ENCODE results near the gene KLHL22. TPM values are rescaled to one million over a fixed set of nuclear protein-coding genes. Genes with fewer than 3 reads are reported as not detected.

KLHL22 gene
- total RNA-seq, 1 donor from 2014 or later: 16.1 TPM

DNA sequence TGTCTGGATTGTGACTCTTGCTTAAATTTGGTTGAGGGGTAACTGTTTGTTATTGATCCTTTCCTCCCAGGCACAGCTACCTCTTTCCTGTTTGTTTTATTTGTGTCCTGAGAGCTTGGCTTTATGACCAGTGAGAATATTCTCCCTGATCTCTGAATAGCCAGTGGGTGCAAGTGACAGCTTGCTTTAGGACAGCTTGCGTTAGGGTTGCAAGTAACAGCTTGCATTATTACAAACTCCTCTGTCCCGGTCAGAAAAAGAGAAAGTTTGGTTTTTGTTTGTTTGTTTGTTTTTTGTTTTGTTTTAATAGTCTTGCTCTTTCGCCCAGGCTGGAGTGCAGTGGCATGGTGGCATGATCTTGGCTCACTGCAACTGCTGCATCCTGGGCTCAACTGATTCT lies 3.3 kb upstream of the KLHL22 start:
- intact Hi-C loops (cut with micrococcal nuclease): loop anchor here (10.0 kb wide), 1 partner anchor 56 kb away; no protein-coding TSS in a partner anchor
- no peaks in the 10 kb centered on the region for H3K9me3 ChIP-seq (replicated peaks)
- TF ChIP-seq, protein P1, sequence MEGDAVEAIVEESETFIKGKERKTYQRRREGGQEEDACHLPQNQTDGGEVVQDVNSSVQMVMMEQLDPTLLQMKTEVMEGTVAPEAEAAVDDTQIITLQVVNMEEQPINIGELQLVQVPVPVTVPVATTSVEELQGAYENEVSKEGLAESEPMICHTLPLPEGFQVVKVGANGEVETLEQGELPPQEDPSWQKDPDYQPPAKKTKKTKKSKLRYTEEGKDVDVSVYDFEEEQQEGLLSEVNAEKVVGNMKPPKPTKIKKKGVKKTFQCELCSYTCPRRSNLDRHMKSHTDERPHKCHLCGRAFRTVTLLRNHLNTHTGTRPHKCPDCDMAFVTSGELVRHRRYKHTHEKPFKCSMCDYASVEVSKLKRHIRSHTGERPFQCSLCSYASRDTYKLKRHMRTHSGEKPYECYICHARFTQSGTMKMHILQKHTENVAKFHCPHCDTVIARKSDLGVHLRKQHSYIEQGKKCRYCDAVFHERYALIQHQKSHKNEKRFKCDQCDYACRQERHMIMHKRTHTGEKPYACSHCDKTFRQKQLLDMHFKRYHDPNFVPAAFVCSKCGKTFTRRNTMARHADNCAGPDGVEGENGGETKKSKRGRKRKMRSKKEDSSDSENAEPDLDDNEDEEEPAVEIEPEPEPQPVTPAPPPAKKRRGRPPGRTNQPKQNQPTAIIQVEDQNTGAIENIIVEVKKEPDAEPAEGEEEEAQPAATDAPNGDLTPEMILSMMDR (IDR thresholded peaks at IDR 0.05; ENCODE audit: borderline replicate concordance): no peak

DNA sequence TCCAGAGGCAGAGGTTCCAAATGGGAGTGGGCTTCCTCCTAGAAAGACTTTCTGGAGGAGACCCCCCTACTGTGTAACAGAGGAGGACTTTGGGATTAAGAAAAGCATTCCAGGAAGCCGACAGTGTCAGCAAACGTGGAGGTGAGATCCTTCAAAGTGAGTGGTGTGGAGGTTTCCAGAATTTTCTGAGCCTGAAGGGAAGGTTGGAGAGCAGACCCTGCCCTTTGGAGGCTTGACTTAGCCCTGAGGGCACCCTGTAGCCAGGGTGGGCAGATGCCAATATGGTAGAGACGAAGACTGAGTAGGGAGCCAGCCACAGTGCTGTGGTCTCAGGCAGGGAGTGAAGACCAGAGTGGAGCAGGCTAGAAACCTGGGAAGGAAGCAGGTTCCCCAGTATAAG lies 1.8 kb upstream of the KLHL22 start:
- Histone ChIP-seq H3K4me3 (no peak overlapping the region), H3K9me3 (replicated peaks) (no peaks in the 10 kb centered on the region), H3K27me3 (ENCODE audit: low read depth) (no peaks in the 10 kb centered on the region), H3K4me1 (peaks cover 35% of the 10 kb centered on the region), H3K27ac (replicated peaks) (no peak overlapping the region), H3K36me3 (peaks cover 10% of the 10 kb centered on the region)
- TF ChIP-seq, protein P1 (IDR thresholded peaks at IDR 0.05; ENCODE audit: borderline replicate concordance): no peak
- no peak for DNase-seq
- intact Hi-C loops (cut with micrococcal nuclease): loop anchor here (10.0 kb wide), 1 partner anchor 57 kb away; no protein-coding TSS in a partner anchor

More for the DNA sequence above, 3.3 kb upstream of the KLHL22 start:
- Histone ChIP-seq H3K36me3 (peaks cover 10% of the 10 kb centered on the region), H3K27me3 (ENCODE audit: low read depth) (no peaks in the 10 kb centered on the region), H3K4me1 (peaks cover 25% of the 10 kb centered on the region), H3K27ac (replicated peaks) (no peak overlapping the region), H3K4me3 (no peak overlapping the region)
- no peak for DNase-seq

DNA sequence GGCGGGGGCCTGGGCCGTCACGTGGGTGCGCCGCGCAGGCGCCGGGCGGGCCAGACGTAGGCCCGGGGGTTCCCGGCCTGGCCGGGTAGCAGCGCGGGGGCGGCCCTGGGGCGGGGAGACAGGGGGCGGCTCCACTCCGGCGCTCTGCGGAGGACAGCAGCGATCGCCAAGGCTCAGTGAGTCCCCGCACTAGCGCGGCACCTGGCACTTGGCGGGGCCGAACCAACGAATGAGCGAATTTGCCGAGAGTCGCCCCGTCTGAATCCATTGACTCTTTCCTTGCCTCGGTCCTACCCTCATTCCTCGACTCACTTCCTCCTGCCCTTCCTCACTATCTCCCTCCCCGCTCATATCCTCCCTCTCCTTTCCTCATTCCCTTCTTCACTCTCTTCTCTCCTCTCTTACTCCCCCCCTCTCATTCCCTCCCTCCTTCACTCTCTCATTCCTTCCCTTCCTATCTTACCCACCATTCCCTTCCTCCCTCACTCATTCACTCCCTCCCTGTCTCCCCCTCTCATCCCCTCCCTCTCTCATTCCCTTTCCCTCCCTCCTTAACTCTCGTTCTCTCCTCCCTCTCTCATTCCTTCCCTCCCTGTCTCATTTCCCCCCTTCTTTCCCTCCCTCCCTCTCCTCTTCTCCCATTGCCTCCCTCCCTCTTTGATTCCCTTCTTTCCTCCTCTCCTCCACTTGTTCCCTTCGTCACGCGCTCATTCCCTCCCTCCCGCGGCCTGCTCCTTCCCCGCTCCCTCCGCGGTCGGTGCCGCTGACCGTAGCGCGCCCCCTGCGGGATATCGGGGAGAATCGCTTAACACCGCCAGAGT lies 476 bp upstream of the KLHL22 start:
- H3K9me3 ChIP-seq (replicated peaks): no peaks in the 10 kb centered on the region
- H3K4me1 ChIP-seq: peaks cover 35% of the 10 kb centered on the region
- DNase-seq: peak; percentile 93
- H3K4me3 ChIP-seq: peak overlapping the region; percentile 74
- intact Hi-C loops (cut with micrococcal nuclease): loop anchor here (10.0 kb wide), 1 partner anchor 59 kb away; no protein-coding TSS in a partner anchor
- TF ChIP-seq, protein P1 (IDR thresholded peaks at IDR 0.05; ENCODE audit: borderline replicate concordance): peak; percentile 89
- peak overlapping the region; percentile 94 for H3K27ac ChIP-seq (replicated peaks)
- H3K36me3 ChIP-seq: peaks cover 4% of the 10 kb centered on the region
- H3K27me3 ChIP-seq (ENCODE audit: low read depth): no peaks in the 10 kb centered on the region

DNA sequence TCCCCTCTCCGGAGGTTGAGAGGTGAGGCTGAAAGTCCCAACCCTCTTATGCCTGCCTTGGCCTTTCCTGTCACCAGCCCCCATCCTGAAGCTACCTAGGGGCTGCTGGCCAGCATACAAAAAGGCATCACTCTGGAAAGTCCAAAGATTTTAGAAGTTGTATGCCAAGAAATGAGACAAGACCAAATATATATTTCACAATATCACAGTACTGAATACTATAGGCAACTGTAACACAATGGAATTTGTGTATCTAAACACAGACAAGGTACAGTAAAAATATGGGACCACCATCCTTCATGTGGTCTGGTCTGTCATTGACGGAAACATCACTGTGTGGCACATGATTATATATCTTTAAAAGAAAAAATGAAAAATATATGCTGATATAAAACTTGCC lies 4.2 kb downstream of the KLHL22 start:
- TF ChIP-seq, protein P1 (IDR thresholded peaks at IDR 0.05; ENCODE audit: borderline replicate concordance): no peak
- no peak overlapping the region for H3K27ac ChIP-seq (replicated peaks)
- intact Hi-C loops (cut with micrococcal nuclease): loop anchor here (10.0 kb wide), 1 partner anchor 63 kb away; no protein-coding TSS in a partner anchor
- H3K4me1 ChIP-seq: peaks cover 52% of the 10 kb centered on the region
- H3K36me3 ChIP-seq: peaks cover 12% of the 10 kb centered on the region
- DNase-seq: no peak
- H3K27me3 ChIP-seq (ENCODE audit: low read depth): no peaks in the 10 kb centered on the region
- no peaks in the 10 kb centered on the region for H3K9me3 ChIP-seq (replicated peaks)
- H3K4me3 ChIP-seq: no peak overlapping the region

DNA sequence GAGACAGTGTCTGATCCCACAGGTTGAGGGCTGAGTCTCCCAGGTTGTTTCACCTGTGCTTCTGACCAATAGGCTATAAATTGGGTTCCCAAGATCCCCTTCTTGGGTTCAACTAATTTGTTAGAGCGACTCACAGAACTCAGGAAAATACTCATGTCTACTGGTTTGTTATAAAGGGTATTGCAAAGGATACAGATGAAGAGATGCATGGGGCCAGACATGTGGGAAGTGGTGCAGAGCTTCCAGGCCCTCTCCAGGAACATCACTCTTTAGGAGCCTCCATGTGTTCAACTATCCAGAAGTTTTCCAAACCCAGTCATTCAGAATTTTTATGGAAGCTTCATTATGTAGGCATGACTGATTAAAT lies 4.7 kb downstream of the KLHL22 start:
- intact Hi-C loops (cut with micrococcal nuclease): loop anchor here (10.0 kb wide), 1 partner anchor 64 kb away; no protein-coding TSS in a partner anchor
- no peaks in the 10 kb centered on the region for H3K9me3 ChIP-seq (replicated peaks)
- DNase-seq: no peak
- no peaks in the 10 kb centered on the region for H3K27me3 ChIP-seq (ENCODE audit: low read depth)
- no peak overlapping the region for H3K27ac ChIP-seq (replicated peaks)
- peaks cover 49% of the 10 kb centered on the region for H3K4me1 ChIP-seq
- TF ChIP-seq, protein P1 (IDR thresholded peaks at IDR 0.05; ENCODE audit: borderline replicate concordance): no peak
- H3K4me3 ChIP-seq: no peak overlapping the region
- H3K36me3 ChIP-seq: peaks cover 12% of the 10 kb centered on the region

Measured in left ventricle myocardium inferior (tissue), 1 donor.